HG03039 (cell line): ENCODE data around the gene DYNLRB1.

Experiments used
- ATAC-seq: cut with Tn5 transposase; IDR thresholded peaks from one replicate; pipeline ENCODE4 v1.9.1; 2021; ENCODE audit warnings: mild to moderate bottlenecking, moderate library complexity; ENCODE audit not compliant: unreplicated experiment

DYNLRB1 gene

GRCh38 chr20:34553366-34553867 is 37.2 kb downstream of the DYNLRB1 start:
- ATAC-seq, result no peak

GRCh38 chr20:34557936-34558319 is 41.7 kb downstream of the DYNLRB1 start:
- no peak for ATAC-seq

DNA sequence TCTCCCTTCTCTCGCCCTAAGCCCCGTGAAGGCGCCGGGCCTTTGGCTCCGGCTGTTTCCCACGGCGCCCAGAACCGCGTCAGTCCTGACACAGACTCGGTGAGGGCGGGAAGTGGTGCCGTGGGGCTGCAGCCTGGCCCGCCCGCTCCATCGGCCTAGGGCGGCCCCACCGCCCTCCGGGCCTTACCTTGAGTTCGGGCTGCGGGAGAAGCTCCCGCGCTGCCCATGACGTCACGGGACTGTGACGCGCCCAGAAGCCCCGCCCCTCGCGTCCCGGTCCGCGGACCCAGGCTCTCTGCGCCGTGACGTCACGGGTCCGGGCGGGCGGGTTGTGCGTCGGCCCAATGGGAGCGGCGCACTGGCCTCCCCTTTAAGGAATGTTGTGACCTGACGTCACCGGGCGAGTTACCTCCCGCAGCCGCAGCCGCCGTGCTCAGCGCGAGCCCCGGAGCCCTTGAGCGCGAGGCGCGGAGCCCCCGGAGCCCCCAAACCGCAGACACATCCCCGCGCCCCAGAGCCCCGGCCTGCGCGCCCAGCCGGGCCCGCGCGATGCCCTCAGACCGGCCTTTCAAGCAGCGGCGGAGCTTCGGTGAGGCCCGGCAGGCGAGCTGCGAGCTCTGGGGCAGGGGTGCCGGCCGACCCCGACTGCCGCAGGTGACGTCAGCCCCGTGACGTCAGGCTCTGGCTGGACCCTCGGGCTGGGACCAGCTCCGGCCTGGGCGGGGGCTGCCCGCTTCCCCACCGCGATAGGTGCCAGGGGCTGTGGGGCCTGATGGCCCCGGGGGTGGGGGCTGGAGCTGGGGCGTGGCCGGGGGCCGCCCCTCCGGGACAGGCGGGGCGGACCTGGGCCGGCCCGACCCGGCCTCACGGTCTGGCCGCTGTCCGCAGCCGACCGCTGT is 42.3 kb downstream of the DYNLRB1 start, which contains the start of gene MAP1LC3A:
TSS of gene MAP1LC3A (plus strand) at position 399 of the 899 bp plus-strand sequence. CDS start at position 550, 151 bp downstream.
- no peak for ATAC-seq

DNA sequence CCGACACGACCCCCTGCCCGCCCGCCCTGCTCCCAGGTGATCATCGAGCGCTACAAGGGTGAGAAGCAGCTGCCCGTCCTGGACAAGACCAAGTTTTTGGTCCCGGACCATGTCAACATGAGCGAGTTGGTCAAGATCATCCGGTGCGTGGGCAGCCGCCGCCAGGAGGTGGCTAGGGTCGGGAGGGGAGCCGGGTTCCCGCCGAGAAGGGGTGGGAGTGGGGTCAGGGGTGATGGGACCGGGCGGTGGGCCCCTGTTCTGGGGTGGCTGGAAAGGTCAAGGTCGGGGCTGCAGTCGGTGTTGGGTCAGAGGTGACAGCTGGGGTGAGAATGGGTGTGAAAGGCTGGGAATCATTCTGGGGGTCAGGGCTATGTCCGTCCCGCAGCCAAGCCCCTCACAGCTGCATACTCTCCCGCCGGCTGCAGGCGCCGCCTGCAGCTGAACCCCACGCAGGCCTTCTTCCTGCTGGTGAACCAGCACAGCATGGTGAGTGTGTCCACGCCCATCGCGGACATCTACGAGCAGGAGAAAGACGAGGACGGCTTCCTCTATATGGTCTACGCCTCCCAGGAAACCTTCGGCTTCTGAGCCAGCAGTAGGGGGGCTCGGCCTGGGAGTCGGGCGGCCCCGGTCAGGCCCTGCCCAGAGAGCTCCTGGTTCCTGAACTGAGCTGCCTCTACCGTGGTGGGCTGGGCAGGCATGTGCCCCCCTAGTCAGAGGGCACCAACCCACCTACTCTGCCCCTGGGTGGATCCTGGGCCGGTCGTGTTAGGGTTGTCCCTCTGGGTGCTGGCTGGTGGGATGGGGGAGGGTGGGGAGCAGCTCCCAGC is 43.3 kb downstream of the DYNLRB1 start:
- no peak for ATAC-seq

- no peak for ATAC-seq
Measured at GRCh38 chr20:34560141-34560523, 43.9 kb downstream of the DYNLRB1 start.

DNA sequence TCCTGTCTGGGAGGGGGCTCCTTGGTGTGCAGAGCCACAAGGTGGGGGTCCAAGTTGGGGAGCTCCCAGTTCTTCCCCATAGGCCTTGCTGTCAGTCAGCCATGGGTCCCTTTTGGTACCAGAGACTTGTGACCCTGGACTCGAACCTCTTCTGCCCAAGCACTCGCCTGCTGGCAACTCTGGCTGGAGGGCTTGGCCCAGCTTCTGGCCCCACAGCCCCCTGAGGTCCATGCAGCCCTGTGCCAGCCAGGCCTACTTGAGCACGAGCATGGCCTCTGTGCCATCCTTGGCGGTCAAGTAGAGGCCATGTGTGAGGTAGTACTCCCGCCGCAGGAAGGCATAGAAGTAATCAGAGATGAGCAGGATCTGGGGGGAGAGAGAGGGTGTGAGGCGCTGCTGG is 44.4 kb downstream of the DYNLRB1 start:
- no peak for ATAC-seq

- no peak for ATAC-seq
Measured at GRCh38 chr20:34561661-34562060, 45.4 kb downstream of the DYNLRB1 start.

DNA sequence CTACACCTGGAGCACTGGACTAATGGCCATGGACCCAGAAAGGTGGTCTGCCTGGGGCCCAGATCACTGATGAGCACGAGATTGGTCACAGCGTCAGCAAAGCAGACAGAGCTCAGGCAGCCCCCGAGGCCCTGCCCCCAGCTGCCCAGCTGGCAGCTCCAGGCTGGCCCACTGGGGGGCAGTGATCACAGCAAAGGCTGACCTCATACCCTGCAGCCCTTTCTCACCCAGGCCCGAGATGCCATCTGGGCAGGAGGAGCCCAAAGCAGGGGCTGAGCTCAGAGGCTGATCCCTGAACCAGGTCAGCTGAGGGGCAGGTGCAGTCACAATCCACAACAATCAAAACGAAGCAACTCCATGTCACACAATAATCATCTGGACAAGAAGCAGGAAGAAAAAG is 46.4 kb downstream of the DYNLRB1 start:
- ATAC-seq, result no peak

DNA sequence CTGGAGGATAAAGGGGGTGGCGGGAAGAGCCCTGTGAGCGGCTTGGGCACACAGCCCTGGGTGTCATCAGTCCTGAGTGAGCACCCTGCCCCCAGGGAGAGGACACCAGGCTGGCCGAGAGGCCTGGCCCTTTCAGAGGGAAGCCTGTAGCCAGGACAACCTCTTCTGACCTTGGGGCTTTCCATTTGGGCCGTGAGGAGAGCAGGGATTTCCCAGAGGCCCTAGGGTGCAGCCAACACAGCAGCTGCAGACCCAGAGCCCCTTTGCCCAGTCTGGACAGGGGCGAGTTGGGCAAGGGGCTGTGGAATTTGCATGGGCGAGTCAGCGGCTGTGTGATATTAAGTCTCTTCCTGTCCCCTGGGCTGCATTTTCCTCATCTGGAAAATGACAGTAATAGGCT is 48.6 kb downstream of the DYNLRB1 start:
- no peak for ATAC-seq

DNA sequence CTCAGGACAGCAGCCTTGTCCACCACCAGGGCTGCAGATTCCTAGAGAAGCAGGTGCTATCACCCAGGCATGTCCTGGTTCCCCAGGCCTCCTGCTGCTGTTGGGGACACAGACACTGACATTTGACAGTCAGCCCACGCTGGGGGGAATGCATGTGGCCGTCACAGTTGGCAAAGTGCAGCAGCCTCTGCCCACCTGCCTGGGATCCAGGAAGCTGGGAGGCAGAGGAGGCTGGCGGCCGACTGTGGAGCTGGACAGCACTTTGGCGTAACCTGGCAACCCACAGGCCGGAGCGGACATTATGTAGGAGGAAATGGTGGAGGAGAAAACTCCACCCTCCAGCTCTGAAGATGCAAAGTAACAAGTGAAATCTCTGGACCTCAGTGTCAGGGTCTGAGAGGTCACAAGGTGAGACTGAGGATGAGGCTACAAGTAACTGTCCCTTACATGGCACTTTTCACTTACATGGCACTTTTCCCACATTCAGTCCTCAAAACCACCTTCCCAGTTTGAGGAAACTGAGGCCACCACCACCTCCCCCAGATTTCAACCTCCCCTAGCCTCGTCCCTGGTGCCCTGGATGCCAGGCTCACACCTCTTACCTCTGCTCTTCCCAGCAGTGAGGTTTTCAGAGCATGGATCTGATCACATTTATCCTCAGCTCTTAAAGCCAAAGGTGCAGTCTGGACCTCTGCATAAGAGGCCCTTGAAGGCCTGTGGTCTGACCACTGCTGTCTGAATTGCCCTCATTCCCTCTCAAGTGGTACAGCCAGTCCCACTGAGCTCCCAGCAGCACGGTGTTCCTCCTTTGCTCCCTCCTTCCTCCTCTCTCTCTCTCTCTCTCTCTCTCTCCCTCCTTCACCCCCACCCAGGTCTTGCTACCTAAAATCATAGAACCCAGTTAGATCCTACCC is 51.0 kb downstream of the DYNLRB1 start:
- no peak for ATAC-seq

GRCh38 chr20:34567892-34568865 is 52.0 kb downstream of the DYNLRB1 start:
- ATAC-seq, result no peak

DNA sequence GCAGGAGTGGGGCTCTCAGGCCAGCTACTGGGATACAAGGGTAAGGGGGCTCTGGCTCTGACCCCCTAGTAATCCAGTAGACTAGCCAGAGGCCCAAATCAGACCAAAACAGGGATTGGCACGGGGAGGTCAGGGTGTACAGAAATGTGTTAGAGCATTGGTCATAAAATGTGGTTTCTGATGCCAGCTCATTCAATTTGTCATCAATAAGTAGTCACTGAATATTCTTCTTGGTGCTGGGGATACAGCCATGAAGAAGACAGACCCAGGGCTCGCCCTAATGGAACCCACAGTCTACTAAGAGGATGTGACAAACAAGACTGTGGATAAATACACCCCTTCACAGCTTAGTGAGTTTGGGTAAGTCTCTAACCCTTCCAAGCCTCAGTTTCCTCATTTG is 53.4 kb downstream of the DYNLRB1 start:
- no peak for ATAC-seq

DNA sequence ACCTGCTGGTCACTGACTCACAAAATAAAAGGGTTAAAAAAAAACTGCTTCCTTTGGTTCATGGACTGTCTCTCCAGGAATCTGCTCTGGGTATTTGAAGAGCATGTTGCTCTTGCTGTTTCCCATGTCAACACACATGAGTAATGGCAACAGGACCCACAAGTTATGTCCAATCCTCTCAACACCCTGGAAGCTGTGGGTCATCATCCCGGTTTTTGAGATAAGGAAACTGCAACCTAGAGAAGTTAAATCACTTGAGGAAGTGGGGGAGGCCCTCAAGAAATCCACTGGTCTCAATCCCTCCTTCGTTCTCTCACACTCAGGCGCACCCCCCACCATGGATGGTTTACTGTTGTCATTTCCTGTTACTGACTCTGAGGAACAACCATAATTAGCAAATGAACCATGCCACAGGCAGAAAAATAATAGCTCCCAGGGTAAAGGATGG is 54.7 kb downstream of the DYNLRB1 start:
- ATAC-seq, result no peak

DNA sequence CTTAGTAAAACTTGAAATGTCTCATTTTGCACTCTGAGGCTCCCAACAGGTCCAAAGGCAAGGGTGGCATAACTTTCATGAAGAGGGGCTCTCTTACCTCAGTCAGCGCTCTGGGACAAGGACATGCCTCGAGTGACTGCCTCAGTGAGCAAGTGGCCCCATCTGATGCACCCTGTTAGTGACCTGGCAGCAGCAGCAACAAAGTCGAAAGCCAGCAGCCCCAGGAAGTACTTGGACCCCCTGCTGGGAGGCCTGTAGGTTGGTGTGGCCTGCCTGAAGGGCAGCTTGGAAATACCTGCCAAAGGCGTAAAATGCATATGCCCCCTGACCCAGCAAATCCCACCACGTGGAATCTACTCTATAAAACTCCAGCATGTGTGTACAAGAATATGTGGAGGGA is 55.5 kb downstream of the DYNLRB1 start:
- ATAC-seq, result no peak

DNA sequence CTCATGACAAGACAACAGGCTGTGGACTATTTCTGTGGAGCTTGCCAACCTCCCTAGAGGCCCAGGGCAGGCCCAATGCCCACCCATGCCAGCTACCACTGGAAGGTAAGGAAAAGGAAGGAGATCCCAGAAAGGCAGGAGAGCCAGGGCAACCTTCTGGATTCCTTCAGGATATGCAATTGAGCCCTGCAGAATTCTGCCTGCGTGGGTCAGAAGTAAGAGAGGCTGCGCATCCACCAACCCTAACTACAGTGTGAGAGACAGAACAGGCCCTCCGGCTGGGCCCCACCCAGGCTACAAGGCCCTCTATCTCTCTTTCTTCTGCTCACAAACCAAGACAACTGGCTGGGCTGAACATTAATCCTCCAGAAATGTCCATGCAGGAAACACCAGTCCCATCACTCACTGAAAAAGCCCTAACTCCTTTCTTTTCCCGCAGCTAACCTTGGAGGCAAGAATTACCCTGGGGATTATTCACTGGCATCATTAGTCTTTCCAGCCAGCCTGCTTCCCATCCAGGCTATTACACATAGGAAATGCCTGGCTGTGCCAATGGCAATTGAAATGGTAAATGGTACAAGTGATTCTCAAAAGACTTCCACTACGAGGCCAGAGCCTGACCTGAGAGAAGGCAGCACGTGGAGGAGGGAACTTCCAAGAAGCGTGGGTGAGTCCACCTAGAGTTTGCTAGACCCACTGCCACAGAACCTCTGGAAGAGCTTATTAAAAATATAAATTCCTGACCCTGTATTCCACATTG is 57.5 kb downstream of the DYNLRB1 start:
- no peak for ATAC-seq

- no peak for ATAC-seq
Measured at GRCh38 chr20:34574426-34574825, 58.2 kb downstream of the DYNLRB1 start.

GRCh38 chr20:34574861-34575260 is 58.6 kb downstream of the DYNLRB1 start:
- no peak for ATAC-seq

- no peak for ATAC-seq
Measured at GRCh38 chr20:34575271-34575670, 59.0 kb downstream of the DYNLRB1 start.

GRCh38 chr20:34575756-34576155 is 59.5 kb downstream of the DYNLRB1 start:
- ATAC-seq, result no peak
